Measurements from ENCODE around the gene ASCC1. TPM values are rescaled to one million over a fixed set of nuclear protein-coding genes. Genes with fewer than 3 reads are reported as not detected.

ASCC1 gene
- total and polyA plus RNA-seq, 8 donors: 4.3 to 142 (median 13.6) TPM

DNA sequence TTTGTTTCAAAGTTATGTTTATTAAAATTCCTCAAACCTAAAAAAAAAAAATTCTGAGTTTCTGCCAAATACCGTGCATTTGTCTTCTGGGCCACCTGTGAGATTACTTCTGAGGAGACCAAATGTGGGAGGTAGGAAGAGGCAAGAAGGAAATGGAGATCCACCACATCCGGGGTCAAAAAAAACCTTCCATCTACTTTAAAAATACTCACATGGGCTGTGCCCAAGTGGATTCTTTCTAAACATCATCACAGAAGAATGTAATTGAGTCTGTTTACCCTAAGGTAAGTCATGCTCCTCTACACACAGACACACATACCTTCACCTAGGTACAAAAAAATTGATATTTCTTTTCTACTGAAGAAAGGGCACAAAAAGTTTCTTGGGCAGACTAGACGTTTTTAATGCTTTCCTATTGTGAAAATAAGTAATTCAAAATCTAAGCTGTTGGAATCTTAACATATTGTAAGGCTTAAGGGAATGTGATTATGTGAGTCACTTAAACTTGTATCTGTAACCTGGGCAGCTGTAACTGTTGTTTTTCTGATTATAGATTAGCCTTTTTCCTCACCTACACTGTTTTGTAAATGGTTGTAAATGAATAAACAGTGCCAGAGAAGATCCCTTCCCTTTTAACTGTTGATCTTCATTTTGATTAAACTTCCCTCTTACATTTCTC lies 108.6 kb downstream of the ASCC1 start:
- 56 to 67% (median 59%) methylated on average over 3 of the region's 3 CpGs for WGBS, 5 donors
- TF ChIP-seq EP300 (IDR thresholded peaks at IDR 0.05) (no peak), POLR2AphosphoS5 (IDR thresholded peaks at IDR 0.05) (no peak), POLR2A (IDR thresholded peaks at IDR 0.05) (no peak)
- TF ChIP-seq, protein P1, sequence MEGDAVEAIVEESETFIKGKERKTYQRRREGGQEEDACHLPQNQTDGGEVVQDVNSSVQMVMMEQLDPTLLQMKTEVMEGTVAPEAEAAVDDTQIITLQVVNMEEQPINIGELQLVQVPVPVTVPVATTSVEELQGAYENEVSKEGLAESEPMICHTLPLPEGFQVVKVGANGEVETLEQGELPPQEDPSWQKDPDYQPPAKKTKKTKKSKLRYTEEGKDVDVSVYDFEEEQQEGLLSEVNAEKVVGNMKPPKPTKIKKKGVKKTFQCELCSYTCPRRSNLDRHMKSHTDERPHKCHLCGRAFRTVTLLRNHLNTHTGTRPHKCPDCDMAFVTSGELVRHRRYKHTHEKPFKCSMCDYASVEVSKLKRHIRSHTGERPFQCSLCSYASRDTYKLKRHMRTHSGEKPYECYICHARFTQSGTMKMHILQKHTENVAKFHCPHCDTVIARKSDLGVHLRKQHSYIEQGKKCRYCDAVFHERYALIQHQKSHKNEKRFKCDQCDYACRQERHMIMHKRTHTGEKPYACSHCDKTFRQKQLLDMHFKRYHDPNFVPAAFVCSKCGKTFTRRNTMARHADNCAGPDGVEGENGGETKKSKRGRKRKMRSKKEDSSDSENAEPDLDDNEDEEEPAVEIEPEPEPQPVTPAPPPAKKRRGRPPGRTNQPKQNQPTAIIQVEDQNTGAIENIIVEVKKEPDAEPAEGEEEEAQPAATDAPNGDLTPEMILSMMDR (IDR thresholded peaks at IDR 0.05): no peak
- Histone ChIP-seq H3K27ac (no peak overlapping the region), H3K4me3 (no peak overlapping the region), H3K9me3 (no peaks in the 10 kb centered on the region), H3K4me1 (peaks cover 0 to 13% (median 3%) of the 10 kb centered on the region in 4 donors), H3K27me3 (no peaks in the 10 kb centered on the region), H3K36me3 (peaks cover 0 to 9% (median 5%) of the 10 kb centered on the region in 4 donors)
- no peak for DNase-seq
- intact Hi-C loops (cut with DNase I; ENCODE audit: low total_unique reads): no loop called here

DNA sequence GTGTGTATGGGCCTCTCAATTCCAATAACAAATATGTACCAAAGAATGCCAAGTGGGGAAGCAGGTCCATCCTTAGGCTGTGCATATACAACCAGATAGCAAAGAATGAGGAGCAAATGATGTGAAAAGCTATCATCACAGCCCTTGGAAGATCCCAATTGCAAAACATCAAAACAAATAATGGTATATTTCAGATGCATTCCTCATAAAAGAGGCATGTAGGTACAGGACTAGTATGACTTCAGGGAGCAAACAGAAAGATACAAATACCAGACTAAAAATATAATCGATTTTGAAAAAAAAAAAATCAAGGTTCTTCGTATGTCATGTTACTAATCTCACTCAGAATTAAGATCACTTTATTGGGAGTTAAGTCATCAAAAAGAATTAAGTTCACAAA lies 109.2 kb downstream of the ASCC1 start:
- TF ChIP-seq, protein P1 (IDR thresholded peaks at IDR 0.05): no peak
- TF ChIP-seq POLR2AphosphoS5 (IDR thresholded peaks at IDR 0.05) (no peak), EP300 (IDR thresholded peaks at IDR 0.05) (no peak), POLR2A (IDR thresholded peaks at IDR 0.05) (no peak)
- intact Hi-C loops (cut with DNase I; ENCODE audit: low total_unique reads): no loop called here
- 69 to 89% (median 85%) methylated on average over 2 of the region's 2 CpGs for WGBS, 5 donors
- Histone ChIP-seq H3K36me3 (peaks cover 3 to 14% (median 11%) of the 10 kb centered on the region in 4 donors), H3K27ac (no peak overlapping the region), H3K9me3 (no peaks in the 10 kb centered on the region), H3K4me3 (no peak overlapping the region), H3K27me3 (no peaks in the 10 kb centered on the region), H3K4me1 (peaks cover 0 to 13% (median 3%) of the 10 kb centered on the region in 4 donors)
- no peak for DNase-seq

DNA sequence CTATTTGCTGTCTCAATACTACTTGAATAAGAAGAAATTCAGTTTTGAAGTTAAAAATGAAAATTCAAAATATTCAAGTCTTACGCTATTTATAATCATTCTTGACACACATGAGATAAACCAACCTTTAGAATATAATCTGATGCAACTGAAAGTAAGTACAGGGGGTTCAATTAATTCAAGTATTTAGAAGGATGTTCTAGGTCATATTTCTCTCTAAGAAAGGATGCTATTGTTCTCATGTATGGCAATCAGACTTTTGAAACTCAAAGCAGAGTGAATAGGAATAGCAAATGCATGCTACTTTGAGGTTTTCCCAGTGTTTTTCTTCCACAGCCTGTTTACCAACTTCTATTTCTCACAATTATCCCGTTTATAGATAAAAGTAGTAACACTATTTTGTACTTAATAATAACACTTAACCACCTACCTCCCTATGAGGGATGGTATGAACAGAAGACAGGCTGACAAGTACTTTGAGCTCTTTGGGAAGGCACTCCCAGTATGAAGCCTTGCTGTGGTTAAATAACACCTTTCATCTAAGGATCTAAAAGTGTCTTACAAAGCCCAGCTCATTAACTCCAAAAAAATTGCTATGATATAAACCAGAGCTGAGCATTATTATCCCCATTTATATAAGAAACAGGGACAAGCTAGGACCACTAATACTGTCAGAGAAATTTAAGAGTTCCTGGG lies 109.8 kb downstream of the ASCC1 start:
- Histone ChIP-seq H3K27me3 (no peaks in the 10 kb centered on the region), H3K27ac (no peak overlapping the region), H3K9me3 (no peaks in the 10 kb centered on the region), H3K36me3 (peaks cover 3 to 20% (median 17%) of the 10 kb centered on the region in 4 donors), H3K4me3 (no peak overlapping the region), H3K4me1 (peaks cover 0 to 13% (median 3%) of the 10 kb centered on the region in 4 donors)
- TF ChIP-seq, protein P1 (IDR thresholded peaks at IDR 0.05): no peak
- TF ChIP-seq POLR2AphosphoS5 (IDR thresholded peaks at IDR 0.05) (no peak), EP300 (IDR thresholded peaks at IDR 0.05) (no peak), POLR2A (IDR thresholded peaks at IDR 0.05) (no peak)
- 83 to 89% (median 88%) methylated on average over 2 of the region's 2 CpGs for WGBS, 5 donors
- no peak for DNase-seq
- intact Hi-C loops (cut with DNase I; ENCODE audit: low total_unique reads): no loop called here

DNA sequence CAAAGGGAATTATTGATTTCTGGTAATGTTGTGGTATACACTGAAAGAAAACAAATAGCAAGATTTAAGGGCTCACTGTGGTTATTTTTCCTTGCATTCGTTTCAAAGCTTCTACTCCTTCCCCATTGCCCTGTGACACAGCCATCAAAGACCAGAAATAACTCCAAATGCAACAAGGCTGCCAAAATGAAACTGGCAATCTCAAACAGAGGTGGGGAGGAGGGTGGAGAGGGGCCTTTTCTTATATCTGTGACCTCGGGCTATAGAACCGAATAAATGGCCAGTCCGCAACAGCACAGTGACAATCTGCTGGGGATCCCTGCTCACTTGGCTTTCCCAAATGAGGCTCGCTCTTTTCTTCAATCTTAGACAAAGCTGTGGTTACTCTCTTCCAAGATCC lies 110.4 kb downstream of the ASCC1 start:
- no peak overlapping the region for H3K27ac ChIP-seq
- peaks cover 7 to 26% (median 23%) of the 10 kb centered on the region in 4 donors for H3K36me3 ChIP-seq
- TF ChIP-seq EP300 (IDR thresholded peaks at IDR 0.05): no peak
- TF ChIP-seq POLR2AphosphoS5 (IDR thresholded peaks at IDR 0.05): no peak
- TF ChIP-seq POLR2A (IDR thresholded peaks at IDR 0.05): no peak
- TF ChIP-seq, protein P1 (IDR thresholded peaks at IDR 0.05): no peak
- intact Hi-C loops (cut with DNase I; ENCODE audit: low total_unique reads): no loop called here
- no peak overlapping the region for H3K4me3 ChIP-seq
- peaks cover 0 to 13% (median 3%) of the 10 kb centered on the region in 4 donors for H3K4me1 ChIP-seq
- H3K27me3 ChIP-seq: no peaks in the 10 kb centered on the region
- DNase-seq: no peak
- 88 to 96% (median 91%) methylated on average over 5 of the region's 5 CpGs for WGBS, 5 donors
- H3K9me3 ChIP-seq: no peaks in the 10 kb centered on the region

All from stomach (tissue), 9 donors.